Activated gamma-delta T cell (primary cell): ENCODE results near the gene TGIF1.

ENCODE experiments used
- DNase-seq: peaks from one replicate; lab custom pipeline; 2025; lab: John Stamatoyannopoulos, UW

TGIF1 gene

DNA sequence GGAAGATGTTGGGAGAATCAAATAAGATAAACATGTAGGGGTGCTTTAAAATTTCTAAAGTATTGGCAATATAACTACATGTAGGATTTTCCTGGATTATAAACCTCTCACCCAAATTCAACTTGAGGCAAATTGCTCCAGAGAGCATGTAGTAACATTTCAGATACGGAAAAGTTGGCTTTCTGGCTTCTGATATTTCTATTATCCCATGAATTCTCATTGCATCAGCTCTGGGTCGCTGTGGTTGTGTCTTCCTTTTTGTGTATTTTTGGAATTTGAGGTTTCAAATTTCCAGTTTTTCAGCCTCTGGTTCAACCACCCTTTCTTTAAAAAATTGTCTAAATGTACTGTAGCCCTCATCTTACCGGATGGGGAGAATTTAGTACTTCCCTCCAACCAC lies 32.3 kb downstream of the TGIF1 start:
- DNase-seq: no peak

GRCh38 chr18:3485153-3486149 lies 35.5 kb downstream of the TGIF1 start:
- no peak for DNase-seq

GRCh38 chr18:3486512-3486911 lies 36.5 kb downstream of the TGIF1 start:
- DNase-seq: no peak

DNA sequence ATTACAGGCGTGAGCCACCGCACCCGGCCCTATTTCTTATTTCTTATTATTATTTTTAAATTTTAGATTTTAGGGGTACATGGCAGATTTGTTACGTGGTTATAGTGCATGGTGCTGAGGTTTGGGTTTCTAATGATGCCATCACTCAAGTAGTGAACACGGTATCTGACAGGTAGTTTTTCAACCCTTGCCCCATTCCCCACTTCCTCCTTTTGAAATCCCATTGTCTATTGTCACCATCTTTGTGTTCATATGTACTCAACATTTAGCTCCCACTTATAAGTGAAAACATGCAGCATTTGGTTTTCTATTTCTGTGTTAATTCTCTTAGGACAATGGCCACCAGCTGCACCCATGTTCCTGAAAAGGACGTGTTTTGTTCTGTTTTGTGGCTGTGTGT lies 39.5 kb downstream of the TGIF1 start:
- no peak for DNase-seq

- DNase-seq: no peak
Observed at GRCh38 chr18:3491981-3492555, 42.1 kb downstream of the TGIF1 start.

- no peak for DNase-seq
Observed at GRCh38 chr18:3492721-3493120, 42.7 kb downstream of the TGIF1 start.

DNA sequence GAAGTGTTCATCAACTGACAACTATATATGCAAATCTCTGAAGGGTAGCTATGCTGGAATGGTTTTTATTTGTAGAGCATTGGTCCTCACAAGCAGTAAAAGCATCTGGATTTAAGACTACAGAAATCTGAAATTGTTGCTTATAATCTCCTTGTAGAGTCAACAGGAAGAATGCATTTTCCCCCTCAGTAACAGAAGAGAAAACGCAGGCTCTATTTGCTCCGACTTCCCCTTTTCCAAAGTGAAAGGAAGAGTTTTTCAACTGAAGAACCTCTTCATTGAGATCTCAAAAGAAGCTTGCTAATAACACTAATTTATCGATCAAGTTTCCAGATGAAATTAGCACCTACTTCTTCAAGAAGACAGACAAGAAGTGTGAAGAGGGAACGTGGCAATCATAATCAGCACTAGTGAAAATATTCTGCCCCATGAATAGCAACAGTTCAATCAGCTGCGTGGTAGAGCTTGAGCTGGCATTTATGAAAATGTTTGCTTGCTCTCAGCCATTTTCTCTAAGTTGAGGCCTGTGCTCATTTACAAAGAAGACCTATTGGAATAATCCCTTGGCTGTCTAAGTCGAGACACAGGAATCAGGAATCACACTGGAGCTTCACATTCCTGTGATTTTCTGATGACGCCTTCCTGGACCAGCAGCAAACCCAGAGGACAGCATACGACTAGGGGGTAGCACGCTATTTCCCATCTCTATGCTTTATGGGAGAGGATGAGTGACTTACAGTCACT lies 43.7 kb downstream of the TGIF1 start:
- no peak for DNase-seq

DNA sequence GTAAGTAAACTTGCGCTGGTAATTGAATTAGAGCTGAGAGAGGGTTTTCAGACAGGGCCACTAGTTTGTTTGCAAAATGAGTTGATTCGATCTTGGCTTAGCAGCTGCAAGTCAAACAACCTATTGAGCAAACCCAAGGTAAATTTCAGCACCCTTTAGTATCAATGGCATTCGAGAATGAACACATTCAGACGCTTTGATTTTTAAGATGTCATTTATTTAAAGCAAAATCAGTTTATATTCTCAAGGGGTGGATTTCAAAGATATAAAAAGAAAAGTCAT lies 44.2 kb downstream of the TGIF1 start:
- DNase-seq: no peak

DNA sequence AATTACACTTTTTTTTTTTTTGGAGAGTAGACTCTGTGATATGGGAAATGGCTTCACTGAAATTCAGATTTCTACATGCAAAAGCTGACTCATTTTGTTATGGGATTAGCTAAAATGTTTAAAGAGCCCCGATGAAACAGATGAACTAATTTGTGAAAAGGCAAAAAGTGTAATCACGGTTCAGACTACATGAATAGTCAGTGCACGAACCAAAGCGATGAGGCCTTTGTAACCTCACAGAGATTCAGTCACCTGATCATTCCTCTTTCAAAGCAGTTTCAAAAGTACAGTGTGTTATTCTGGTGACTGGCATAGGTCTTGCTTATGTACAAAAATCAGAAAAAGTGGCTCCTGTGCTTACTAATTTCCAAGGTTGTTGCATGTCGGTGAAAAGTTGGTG lies 44.6 kb downstream of the TGIF1 start:
- DNase-seq: no peak

DNA sequence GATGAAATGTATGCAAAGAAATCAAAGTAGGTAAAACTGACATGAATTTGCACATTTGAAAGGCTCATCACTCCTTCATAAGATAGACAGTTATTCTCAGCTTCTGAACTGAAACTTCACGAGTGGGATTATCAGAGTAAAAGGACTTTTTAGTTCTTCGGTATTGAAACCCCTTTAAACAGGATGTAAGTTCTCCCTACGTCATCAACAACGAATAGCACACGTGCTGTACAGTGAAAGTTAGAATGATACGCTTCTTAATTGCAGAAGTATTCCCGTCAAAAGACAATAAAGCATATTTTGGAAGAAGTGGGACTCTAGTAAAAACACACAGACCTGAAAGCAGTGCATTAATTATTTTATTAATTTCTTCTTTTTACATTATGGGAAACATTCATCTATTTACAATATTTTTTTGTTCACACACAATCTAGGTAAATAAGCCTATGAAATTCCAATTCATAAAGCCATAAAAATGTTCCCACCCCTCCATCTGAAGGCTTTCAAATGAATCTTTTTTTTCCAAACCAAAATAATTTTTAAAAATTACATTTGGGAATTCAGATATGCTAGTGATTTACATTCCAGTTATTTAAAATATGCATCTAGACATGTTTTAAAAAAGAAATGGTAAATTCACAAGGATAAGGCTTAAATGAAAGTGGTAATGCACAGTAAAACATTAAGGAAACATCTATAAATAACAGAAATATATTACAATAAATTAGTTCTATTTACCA lies 45.9 kb downstream of the TGIF1 start:
- no peak for DNase-seq

DNA sequence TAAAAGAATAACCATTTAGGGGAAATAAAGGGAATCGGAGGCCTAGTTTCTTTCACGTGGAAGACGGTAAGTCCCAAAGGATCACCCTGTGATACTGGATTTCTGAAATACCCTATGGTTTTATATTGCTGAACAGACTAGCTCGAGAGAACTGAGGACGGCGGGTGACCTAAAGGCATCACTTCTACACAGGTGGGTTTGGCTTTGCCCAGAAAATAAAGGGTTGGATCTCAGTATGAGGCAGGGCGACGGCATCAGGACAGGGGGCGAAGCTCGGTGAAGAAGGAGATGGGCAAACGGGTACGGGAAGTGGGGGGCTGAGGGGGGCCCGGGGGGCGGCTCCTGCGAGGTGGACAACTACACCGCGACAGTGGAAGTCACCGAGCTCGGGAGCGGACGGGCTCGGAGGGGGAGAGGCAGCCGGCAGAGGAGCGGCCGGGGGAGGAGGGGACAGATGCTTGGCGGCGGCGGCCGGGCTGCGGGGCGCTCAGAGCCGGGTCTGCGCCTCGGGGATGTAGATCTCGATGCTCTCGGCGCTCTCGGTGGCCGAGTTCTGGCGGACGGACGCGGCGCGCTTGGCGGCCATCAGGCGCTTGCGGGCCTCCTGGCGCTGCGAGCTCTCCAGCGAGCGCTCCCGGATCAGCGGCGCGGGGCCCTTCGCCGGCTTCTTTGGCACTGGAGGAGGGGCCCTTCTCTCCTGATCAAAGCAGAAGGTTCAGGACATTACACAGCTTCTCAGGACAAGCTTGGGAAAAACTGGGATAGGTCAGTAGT lies 48.9 kb downstream of the TGIF1 start:
- DNase-seq: no peak

- DNase-seq: no peak
Observed at GRCh38 chr18:3499501-3499900, 49.5 kb downstream of the TGIF1 start.

- DNase-seq: no peak
Observed at GRCh38 chr18:3500016-3500415, 50.0 kb downstream of the TGIF1 start.

- no peak for DNase-seq
Observed at GRCh38 chr18:3502650-3503049, 52.7 kb downstream of the TGIF1 start.

DNA sequence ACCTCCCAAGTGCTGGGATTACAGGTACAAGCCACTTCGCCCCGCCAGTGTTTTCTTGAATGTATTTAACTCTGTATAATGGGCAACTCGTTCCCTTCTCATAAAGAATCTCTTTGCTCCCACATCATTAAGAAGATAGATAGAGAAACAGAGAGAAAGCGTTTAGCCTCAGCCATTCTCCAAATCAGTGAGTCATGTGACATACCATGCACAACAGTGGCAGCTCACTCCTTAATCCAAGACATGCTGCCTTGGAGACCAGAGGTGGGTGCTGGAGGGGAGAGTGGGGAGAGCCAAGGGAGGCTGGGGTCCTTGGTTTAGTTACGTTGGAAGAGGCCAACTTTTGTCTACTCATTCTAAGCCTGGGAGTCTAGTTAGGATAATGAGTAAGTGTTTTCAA lies 54.7 kb downstream of the TGIF1 start:
- no peak for DNase-seq

DNA sequence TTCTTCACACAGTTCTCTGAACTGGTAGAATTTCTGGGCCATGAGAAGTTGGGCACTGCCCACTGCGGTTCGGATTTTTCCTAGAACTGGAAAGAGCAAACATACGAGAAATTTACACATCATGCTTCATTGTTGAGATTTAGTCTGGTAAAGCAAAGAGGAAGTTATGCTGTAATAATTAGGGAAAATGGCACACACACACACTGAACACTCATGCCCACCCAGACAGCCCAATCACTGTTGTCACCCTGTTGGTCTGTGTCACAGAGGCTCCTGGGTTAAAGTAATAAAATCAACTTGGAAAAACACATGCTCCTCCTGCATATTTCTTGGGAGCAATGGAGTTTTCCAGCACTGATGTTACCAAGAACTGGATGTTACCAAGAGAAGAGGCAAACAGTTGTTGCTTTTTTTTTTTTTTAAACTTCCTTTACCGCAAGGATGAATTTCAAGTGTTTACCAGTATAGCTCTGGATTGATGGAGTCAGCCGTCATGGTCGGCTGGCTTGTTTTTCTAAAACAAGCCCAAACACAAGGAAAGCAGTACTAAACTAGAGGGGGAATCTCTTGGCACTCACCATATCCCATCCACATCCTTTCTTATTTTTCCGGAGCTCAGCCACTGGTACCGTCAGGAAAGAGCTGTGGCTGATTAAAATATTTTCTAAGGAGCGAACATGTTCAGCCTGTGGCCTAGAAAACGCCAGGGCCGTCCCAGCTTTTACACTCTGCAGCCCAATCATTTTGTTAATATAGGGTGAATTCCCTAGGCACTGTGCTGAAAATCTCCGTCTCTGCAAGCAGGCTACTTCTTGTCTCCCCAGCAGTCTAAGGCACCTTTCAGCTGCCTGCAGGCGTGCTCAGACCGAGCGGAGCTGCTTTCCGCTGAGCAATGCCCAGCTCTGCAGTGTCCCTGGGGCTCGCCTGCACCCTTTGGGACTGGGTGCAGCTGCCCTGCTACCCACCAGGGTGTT lies 58.9 kb downstream of the TGIF1 start:
- no peak for DNase-seq
